Tibial artery (tissue), 4 donors: ENCODE data around the gene DNHD1.

Experiments used
- DNase-seq, 2 donors: peaks; one replicate each; pipeline ENCODE4 v3.0.0-alpha.2; 2019
- H3K27ac ChIP-seq, 2 donors: fragments of 200-600 bp; sonication (generic) in 1 of 2; 1 replicate in 1 of 2; 2 replicates in 1 of 2; pipeline ENCODE4 v1.5.1; 2018 to 2019; ENCODE audit warnings: mild to moderate bottlenecking in 1 of 2
- H3K27me3 ChIP-seq, 2 donors: fragments of 200-600 bp; sonication (generic) in 1 of 2; one replicate each; pipeline versions ENCODE4 v1.5.1 to v1.6.0; 2016 to 2019
- H3K36me3 ChIP-seq, 3 donors: fragments of 200-600 bp; sonication (generic) in 2 of 3; one replicate each; pipeline ENCODE4 v1.5.1; 2016 to 2019; ENCODE audit warnings: mild to moderate bottlenecking in 2 of 3
- H3K4me1 ChIP-seq, 4 donors: fragments of 200-600 bp; sonication (generic) in 2 of 4; 1 replicate in 3 of 4; 2 replicates in 1 of 4; pipeline ENCODE4 v1.5.1; 2016 to 2019
- H3K4me3 ChIP-seq, 2 donors: fragments of 200-600 bp; sonication (generic) in 1 of 2; 1 replicate in 1 of 2; 2 replicates in 1 of 2; pipeline ENCODE4 v1.5.1; 2018 to 2019; ENCODE audit warnings: mild to moderate bottlenecking in 2 of 2
- H3K9me3 ChIP-seq, 3 donors: fragments of 200-600 bp; sonication (generic) in 1 of 3; one replicate each; pipeline ENCODE4 v1.5.1; 2016 to 2019
- intact Hi-C: fragments of 100-400 bp; cut with DNase I; formaldehyde crosslinking; loops from one replicate; pipeline ENCODE4 v1.15.0; 2023; ENCODE audit warnings: low total_unique reads
- TF ChIP-seq, protein P1 (sequence below), 2 experiments: fragments of 200-600 bp in 1 of 2; fragments of 450-650 bp in 1 of 2; IDR thresholded peaks; one replicate each; pipeline ENCODE4 v1.5.1; 2017 to 2019; ENCODE audit warnings: antibody characterized with exemption in 2 of 2, mild to moderate bottlenecking in 1 of 2, moderate library complexity in 1 of 2

Gene DNHD1

DNA sequence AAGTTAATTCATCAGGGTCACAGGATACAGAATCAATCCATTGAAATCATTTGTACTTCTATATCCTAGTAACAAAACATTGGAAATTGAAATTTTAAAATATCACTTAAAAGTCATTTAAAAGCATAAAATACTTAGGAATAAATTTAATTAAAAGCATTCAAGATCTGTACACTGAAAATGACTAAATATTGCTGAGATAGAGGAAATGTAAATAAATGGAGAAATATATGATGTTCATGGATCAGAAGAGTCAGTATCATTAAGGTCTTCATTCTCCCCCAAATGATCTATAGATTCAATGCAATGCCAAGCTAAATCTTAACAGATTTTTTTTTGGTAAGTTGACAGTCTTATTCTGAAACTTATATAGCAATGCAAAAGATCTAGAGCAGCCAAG is 56.6 kb downstream of the DNHD1 start:
- Histone ChIP-seq H3K4me1 (no peaks in the 10 kb centered on the region), H3K4me3 (no peak overlapping the region), H3K9me3 (no peaks in the 10 kb centered on the region), H3K27ac (no peak overlapping the region), H3K36me3 (peaks cover 0 to 18% (median 7%) of the 10 kb centered on the region in 3 donors), H3K27me3 (no peaks in the 10 kb centered on the region)
- TF ChIP-seq, protein P1, sequence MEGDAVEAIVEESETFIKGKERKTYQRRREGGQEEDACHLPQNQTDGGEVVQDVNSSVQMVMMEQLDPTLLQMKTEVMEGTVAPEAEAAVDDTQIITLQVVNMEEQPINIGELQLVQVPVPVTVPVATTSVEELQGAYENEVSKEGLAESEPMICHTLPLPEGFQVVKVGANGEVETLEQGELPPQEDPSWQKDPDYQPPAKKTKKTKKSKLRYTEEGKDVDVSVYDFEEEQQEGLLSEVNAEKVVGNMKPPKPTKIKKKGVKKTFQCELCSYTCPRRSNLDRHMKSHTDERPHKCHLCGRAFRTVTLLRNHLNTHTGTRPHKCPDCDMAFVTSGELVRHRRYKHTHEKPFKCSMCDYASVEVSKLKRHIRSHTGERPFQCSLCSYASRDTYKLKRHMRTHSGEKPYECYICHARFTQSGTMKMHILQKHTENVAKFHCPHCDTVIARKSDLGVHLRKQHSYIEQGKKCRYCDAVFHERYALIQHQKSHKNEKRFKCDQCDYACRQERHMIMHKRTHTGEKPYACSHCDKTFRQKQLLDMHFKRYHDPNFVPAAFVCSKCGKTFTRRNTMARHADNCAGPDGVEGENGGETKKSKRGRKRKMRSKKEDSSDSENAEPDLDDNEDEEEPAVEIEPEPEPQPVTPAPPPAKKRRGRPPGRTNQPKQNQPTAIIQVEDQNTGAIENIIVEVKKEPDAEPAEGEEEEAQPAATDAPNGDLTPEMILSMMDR (IDR thresholded peaks at IDR 0.05): no peak
- DNase-seq: no peak
- intact Hi-C loops: no loop called here

DNA sequence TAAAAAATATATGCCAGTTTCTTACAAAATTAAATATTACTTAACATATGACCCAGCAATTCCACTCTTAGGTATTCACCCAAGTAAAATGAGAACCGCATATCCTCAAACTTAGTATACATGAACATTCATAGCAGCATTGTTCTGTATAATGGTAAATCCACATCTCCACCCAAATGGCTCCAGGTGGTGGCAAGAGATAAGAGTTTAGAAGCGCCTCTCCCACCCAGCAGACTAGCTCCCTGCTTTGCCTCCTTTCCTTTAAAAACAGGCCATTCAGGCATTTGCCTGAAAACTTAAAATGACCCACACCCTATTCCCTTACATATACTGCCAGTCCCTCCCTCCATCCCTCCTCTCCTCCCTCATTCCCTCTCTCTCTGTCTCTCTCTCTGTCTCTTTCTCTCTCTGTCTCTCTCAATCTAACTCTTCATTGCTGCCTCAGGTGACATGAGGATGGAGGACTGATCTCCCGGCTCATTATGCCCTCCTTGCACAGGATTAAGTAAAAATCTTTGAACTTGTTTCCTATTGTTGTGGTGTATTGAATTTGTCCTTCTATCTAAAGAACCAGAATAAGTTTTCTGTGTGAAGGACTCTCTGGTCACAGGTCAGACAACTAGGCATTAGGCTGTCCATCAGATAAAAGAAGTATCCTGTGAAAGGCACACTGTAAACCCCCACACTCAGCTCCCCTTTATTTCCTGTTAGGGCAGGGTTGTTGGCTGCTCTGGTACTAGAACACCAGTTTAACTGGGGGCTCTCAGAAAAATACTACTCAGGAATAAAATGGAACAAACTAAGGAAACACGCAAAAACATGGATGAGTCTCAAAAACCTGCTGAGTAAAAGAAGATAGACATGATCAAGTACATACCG is 58.0 kb downstream of the DNHD1 start:
- Histone ChIP-seq H3K4me3 (no peak overlapping the region), H3K36me3 (peaks cover 0 to 25% (median 7%) of the 10 kb centered on the region in 3 donors), H3K27me3 (no peaks in the 10 kb centered on the region), H3K4me1 (no peaks in the 10 kb centered on the region), H3K27ac (no peak overlapping the region), H3K9me3 (no peaks in the 10 kb centered on the region)
- TF ChIP-seq, protein P1 (IDR thresholded peaks at IDR 0.05): no peak
- intact Hi-C loops: no loop called here
- no peak for DNase-seq

DNA sequence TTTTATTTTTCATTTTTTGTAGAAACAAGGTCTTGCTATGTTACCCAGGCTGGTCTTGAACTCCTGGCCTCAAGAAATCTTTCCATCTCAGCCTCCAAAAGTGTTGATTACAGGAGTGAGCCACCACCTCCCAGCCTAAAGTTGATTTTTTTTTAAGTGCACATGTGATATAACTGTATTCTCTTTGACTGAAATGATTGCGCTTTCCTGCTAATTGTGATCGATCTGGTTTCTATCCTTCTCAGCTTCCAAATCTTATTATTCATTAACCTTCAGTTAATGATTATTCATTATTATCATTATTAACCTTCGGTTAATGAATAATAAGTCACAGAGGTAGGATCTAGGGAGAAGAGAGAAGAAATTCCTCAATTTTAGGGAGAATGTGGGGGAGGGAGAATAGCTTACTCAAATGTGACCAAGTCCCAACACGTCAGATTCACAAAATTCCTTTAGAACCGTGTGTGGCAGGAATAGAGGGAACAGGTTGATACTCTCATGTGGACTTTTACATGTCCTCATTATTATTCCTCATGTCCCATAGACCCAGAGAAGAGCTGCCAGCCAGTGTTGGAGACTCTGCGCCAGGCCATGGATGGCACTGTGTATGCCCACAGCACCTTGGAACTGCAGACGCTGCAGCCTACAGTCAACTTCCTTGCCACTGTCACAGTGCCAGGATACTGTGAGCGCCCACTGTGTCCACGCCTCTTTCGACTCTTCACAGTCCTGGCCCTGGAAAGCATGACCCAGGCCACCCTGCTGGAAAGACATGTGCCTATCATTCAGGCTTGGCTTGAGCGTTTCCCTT is 59.3 kb downstream of the DNHD1 start:
- Histone ChIP-seq H3K4me3 (no peak overlapping the region), H3K36me3 (peaks cover 0 to 25% (median 7%) of the 10 kb centered on the region in 3 donors), H3K27ac (no peak overlapping the region), H3K27me3 (no peaks in the 10 kb centered on the region), H3K4me1 (no peaks in the 10 kb centered on the region), H3K9me3 (no peaks in the 10 kb centered on the region)
- no peak for DNase-seq
- TF ChIP-seq, protein P1 (IDR thresholded peaks at IDR 0.05): no peak
- intact Hi-C loops: no loop called here

DNA sequence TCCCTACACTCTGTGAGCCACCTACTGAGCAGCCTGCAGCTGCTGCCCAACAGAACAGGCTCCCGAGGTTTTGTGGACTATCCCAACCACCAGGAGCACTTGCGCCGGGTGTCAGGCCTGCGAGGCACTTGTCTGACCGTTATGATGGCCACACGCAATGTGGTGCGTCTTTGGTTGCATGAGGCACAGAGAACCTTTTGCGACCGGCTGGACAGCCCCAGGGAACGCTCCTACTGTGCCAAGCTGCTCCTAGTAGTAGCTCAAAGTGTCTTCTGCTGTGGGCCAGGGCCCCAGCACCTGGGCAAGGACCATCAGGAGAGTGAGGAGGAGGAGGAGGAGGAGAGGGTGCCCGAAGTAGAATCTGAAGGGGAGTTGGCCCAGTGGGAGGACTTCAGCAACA is 60.0 kb downstream of the DNHD1 start:
- TF ChIP-seq, protein P1 (IDR thresholded peaks at IDR 0.05): no peak
- no peaks in the 10 kb centered on the region for H3K27me3 ChIP-seq
- H3K4me3 ChIP-seq: no peak overlapping the region
- no peaks in the 10 kb centered on the region for H3K9me3 ChIP-seq
- H3K27ac ChIP-seq: no peak overlapping the region
- intact Hi-C loops: no loop called here
- no peak for DNase-seq
- H3K4me1 ChIP-seq: no peaks in the 10 kb centered on the region
- peaks cover 0 to 25% (median 7%) of the 10 kb centered on the region in 3 donors for H3K36me3 ChIP-seq

DNA sequence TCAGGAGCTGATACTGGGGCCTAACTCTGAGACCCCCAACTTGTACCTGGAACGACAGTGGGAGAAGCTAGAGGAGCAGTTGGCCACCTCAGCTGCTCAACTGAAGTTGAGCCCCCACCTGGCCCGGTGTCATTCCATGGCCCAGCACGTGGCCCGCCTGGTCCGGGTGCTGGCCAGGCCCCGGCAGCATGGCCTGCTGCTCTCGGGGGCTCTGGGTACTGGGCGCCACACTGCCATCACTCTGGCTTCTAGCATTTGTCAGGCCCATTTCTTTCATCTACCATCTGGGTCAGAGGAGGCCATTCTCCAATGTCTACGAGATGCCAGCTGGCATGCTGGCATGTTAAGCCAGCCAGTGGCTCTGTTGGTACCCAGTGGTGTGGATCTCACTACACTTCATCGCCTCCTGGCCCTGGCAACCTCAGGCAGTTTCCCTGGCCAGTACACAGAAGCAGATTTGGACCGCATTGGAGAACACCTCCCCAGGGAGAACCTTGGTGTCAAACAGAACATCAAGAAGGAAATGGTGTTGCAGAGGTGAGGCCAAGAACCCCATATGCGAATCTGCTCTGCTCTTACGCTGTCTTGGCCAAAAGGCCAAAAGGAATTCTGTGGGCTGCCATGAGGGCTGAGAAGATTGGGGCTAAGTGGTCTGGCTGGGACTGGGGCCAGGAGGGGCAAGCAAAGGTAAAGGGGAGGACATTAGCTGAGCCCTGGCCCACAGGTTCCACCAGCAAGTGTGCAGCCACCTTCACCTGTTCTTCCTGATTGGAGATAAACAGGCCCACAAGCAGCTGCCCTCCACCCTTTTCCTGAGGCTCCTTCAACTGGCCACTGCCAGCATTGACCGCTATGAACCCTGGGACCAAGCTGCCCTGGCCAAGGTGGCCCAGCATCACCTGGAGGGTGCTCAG is 60.9 kb downstream of the DNHD1 start:
- TF ChIP-seq, protein P1 (IDR thresholded peaks at IDR 0.05): no peak
- no peak overlapping the region for H3K4me3 ChIP-seq
- H3K36me3 ChIP-seq: peaks cover 0 to 25% (median 7%) of the 10 kb centered on the region in 3 donors
- no peak overlapping the region for H3K27ac ChIP-seq
- no peaks in the 10 kb centered on the region for H3K27me3 ChIP-seq
- H3K4me1 ChIP-seq: no peaks in the 10 kb centered on the region
- intact Hi-C loops: no loop called here
- no peak for DNase-seq
- no peaks in the 10 kb centered on the region for H3K9me3 ChIP-seq
